ENCODE results near the gene SAFB2.
A peak's percentile ranks its signal among the peaks of the same experiment; 100 is the strongest.

The SAFB2 gene

DNA sequence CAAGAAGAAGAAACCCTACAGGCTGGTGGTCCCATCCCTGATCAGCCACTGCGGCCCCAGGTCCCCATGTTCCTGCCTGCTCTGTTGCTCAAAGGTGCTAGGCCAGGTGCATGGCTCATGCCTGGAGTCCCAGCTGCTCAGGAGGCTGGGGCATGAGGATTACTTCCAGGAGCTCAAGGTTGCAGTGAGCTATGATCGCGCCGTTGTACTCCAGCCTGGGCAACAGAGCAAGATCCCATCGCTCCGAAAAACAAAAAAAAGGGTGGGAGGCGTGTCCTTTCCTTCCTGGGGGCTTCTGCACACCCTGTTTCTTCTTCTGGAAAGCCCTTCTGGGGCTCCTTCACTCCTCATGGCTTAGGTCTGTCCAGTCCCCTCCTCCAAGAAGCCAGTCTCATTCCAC is 42.9 kb downstream of the SAFB2 start:
- DNase-seq (ENCODE audit: low read depth, low spot score) = no peak

DNA sequence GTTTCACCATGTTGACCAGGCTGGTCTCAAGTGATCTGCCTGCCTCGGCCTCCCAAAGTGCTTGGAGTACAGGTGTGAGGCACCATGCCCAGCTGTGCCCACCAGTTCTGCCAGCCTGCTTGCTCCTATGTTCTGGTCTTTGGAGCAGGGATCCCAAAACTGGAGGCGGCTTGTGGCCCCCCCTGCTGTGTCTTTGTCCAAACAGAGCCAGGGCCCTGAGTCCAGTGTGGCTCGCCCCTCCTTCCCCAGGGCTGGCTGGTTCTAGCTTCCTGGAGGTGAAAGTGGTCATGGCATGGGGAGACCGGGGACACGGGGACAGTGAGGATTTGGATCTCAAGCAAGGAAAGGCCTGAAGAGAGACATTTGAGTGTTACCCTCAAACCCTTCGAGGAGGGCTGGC is 43.3 kb downstream of the SAFB2 start:
- no peak for DNase-seq (ENCODE audit: low read depth, low spot score)

DNA sequence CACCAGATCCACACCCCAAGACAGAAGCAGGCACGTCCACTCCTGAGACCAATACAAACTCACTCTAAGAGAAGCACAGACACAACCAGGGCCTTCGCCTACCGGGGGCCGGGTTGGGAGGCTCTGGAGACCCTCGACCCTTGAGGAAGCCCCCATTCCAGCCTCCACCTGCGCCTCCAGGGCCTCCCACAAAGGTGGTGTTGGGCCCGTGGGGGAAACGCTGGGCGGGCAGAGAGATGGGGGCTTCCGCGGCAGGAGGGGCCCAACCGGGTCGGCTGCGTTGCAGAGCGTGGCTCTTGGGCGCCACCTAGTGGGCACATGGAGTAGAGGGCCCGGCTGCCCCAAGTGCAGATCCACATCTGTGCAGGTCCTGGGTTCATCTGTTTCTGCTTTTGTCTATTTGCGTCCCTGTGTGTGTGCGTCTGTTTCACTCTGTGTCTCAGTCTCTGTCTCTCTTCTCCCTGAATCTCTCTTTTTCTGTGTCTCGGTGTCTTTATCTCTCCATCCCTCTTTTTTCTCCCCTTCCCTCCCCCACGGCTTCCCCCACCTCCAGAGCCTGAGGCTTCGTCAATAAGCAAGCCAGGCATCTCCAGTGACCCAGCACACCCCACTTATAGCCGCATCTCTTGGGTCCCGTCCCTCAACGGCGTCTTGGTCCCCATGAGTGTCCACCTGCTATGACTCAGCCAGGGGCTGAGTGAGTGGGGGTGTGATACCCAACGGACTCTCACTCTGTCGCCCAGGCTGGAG is 44.3 kb downstream of the SAFB2 start:
- peak; percentile 77 for DNase-seq (ENCODE audit: low read depth, low spot score)

DNA sequence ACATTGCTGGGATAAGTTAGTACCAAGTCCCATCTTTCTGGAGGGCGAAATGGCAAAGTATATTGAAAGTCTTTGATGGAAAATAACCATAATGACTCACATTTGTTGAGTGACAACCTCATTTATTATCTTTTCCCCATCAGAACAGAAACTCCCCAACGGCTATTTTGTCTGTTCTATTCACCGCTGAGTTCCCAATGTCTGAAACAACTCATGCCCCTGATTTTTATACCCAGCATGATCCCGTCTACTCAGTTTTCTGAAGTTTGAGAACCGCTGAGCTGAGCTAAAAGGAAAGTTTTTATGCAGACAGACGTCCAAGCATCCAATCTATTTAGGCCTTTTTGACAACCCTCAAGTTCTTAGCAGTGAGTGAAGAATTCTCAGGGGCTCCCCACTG is 47.0 kb downstream of the SAFB2 start:
- DNase-seq (ENCODE audit: low read depth, low spot score) = no peak

DNA sequence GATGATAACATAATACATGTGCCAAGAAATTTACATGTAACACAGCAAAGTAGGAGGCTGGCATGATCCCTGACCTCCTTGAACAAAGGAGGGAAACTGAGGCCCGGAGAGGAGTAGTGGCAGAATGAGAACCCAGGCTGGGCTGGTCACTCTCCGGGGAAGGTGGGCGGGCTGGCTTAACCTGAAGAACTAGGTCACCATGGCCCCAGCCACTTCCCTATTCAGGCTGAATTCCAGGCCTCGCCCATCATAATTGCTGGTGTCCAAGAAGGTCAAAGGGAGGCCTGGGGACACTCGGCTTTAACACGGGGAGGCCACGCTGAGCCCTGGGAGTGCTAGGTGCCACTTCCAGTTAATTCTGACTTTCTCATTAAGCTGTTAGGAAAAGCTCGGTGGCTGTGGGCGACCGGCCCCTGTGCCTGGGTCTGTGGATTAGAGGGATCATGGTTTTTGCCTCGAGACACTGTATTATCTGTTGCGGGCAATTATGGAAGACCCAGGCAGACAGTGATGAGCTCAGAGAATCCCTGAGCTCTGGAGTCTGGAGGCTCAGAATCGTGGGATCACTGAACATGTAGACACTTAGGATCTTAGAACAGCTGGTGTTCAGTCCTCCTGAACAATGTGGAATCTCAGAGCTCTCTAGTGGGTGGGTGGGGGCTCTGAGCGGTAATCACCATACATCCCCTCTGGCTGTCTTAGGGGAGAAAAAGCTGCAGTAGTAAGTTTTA is 49.9 kb downstream of the SAFB2 start:
- DNase-seq (ENCODE audit: low read depth, low spot score) = no peak

DNA sequence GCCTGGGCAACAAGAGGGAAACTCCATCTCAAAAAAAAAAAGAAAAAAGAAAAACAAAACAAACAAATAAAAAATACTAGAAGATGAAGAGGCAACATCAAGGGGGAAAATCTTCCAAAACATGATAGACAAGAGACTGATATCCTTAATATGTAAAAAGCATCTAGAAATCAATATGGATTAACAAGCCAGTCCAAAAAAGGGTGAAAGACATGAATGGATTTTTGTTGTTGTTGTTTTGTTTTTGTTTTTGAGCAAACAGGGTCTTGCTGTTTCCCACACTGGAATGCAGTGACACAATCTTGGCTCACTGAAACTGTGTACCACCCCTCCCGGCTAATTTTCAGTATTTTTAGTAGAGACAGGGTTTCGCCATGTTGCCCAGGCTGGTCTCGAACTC is 50.8 kb downstream of the SAFB2 start:
- no peak for DNase-seq (ENCODE audit: low read depth, low spot score)

DNA sequence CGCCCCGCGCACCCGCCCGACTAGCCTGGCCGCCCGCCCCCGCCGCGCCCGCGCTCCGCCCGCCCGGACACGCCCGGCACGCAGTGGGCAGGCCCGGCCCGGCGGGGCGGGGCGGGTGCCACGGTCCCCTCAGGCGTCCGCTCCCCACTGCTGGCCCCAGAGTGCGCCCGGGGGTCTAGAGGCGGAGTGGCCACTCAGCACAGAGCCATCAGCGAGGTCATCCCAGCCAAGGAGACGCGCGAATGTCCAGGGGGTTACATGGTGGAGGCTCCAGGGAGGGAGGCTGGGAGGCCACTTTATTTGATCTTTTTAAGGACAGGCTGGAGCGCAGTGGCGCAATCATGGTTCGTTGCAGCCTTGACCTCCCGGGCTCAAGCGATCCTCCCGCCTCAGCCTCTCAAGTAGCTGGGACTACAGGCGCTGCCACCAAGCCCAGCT is 54.6 kb downstream of the SAFB2 start:
- DNase-seq (ENCODE audit: low read depth, low spot score) = no peak

DNA sequence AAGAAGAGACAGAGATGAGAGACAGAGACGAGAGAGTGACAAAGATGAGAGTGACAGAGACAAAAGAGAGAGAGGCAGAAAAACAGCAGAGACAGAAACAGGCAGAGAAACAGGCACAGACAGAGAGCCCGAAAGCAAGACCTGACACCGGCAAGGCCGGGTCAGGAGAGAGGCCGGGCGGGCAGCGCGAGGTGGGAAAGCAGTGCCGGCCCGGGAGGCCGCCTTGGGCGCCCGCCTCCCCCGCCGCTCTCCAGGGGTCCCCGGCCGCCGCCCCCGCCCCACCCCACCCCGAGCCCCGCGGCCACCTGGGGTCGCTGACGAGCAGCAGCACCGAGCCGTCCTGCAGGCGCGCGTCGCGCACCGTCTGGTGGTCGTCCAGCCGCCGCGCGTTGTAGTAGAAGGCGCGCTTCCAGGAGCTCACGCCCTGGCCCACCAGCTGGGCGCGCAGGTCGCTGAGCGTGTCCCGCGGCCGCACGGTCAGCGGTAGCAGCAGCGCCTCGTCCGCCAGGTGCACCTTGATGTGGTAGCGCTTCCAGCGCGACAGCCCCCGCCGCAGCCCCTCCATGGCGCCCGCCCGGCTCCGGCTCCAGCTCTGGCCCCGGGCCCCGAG is 55.1 kb downstream of the SAFB2 start, which contains the start of gene TINCR:
TSS of gene TINCR (minus strand) at position 594 of the 610 bp plus-strand sequence.
- peak; percentile 40 for DNase-seq (ENCODE audit: low read depth, low spot score)

DNA sequence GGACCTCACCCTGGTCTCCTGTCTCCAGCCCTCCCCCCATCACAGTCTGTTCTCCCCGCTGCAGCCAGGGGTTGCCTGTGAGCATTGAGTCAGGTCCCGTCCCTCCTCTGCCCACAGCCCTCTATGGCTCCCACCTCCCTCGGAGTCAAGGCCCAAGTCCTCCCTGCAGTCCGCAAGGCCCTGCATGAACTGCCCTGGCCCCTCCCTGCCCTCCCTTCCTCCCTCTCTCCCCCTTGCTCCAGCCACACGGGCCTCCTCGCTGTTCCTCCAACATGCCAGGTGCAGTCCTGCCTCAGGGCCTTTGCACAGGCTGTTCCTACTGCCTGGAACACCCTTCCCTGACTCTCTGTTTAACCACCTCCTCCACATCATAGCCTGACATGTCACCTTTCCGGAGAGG is 57.6 kb downstream of the SAFB2 start:
- DNase-seq (ENCODE audit: low read depth, low spot score) = no peak

DNA sequence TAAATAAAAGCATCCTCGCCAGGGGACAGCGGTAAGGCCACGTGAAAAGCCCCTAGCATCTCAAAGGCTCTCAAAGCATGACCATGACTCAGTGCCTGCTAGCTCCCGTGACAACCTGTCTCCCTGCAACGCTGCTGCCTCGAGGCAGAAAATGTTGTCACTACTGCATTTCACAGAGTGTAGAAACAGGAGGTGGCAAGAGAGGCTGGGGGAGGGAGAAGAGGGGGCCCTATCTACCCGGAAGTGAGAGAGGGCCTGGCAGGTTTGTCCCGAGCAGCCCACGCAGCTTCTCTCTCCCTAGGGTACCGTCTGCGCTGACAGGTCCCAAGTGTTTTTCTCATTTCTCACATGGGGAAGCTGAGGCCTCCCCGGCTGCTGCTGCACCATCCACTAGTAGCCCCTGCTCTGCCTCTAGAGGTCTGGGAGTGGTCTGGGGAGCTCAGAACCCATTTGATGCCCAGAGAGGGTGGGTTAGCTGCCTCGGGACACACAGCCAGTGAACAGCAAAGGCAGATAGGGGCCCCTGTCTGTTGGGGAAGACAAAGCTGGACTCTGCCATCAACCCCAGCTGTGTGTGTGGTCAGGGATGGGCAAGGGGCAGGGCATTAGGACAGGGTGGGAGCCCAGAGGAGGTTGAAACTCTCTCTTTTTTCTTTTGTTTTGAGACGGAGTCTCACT is 58.5 kb downstream of the SAFB2 start:
- DNase-seq (ENCODE audit: low read depth, low spot score) = peak; percentile 42

DNA sequence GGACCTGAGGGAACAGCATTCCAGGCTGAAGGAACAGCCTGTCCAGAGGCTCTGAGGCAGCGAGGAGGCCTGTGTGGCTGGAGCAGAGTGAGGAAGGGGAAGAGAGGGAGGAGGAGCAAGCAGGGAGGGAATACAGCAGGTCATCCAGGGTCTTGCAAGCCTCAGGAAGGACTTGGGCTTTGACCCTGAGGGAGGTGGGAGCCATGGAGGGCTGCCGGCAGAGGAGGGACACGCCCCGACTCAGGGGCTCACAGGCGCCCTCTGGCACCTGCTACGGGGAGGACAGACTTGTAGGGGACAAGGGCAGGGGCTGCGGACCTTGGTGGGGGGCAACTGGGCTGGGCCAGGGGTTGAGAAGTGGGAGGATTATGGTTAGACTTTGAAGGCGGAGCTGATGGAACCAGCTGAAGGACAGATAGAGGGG is 59.6 kb downstream of the SAFB2 start:
- no peak for DNase-seq (ENCODE audit: low read depth, low spot score)

DNA sequence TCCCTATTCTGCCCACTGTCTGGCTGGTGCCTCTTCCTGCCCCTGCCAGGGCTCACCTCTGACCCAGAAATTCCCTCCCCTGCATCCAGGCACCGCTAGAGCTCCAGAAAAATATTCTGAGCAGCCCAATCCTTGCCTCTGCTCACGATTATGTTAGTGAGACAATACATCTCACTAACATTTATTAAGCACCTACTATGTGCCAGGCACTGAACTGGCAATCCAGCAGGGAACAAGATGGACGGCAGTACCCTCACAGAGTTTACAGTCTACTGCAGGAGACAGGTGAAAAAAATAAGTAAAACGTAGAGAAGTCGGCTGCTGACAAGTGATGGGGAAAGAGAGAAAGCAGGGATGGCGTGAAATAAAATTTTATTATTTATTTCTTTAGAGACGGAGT is 60.3 kb downstream of the SAFB2 start:
- no peak for DNase-seq (ENCODE audit: low read depth, low spot score)

DNA sequence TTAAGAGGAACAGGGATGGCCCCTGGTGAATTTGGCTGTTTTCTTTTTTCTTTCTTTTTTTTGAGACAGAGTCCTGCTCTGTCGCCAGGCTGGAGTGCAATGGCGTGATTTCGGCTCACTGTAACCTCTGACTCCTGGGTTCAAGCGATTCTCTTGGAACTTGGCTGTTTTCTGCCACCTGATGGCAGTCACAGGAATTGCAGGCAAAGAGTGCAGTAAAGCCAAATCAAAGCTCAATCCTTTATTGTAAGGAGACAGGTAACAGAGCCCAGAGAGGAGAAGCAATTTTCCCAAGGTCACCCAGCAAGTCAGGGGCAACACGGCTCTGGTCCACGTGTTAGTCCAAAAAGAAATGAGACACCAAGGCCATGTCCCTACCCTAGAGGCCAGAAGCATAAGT is 61.0 kb downstream of the SAFB2 start:
- DNase-seq (ENCODE audit: low read depth, low spot score) = no peak

DNA sequence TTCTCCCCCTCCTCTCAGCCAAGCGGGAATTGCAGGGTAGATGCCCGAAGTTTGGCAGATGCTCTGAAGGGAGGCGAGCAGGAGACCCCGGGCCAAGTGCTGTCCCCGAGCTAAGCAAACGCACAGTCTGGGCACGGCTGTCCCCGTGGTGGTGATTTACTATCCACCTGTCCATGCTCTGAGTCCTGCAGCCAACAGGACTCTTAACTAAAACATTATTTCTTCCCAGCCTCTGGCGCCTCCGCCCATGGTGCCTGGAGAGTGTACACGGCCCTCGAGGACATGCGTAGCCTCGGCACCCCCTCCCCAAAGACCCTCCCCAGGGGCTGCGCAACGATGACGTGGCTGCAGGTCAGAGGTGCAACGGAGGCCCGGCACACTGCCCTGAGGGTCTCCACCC is 62.4 kb downstream of the SAFB2 start:
- no peak for DNase-seq (ENCODE audit: low read depth, low spot score)

DNA sequence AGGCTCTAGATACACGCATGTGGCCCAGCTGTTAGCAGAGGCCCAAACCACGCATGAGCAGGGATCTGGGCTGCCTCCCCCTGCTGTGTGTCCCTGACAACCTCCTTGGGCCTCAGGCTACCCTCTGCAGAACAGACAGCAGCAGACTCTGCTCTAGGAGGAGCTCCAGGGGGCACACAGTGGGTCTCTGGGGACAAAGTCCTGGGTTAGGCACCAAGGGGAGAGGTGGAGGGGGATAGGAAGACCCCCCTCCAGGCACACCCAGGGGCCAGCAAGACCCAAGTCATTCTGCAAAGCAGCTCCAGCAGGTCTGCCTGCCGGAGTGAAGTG is 62.8 kb downstream of the SAFB2 start:
- DNase-seq (ENCODE audit: low read depth, low spot score) = no peak

DNA sequence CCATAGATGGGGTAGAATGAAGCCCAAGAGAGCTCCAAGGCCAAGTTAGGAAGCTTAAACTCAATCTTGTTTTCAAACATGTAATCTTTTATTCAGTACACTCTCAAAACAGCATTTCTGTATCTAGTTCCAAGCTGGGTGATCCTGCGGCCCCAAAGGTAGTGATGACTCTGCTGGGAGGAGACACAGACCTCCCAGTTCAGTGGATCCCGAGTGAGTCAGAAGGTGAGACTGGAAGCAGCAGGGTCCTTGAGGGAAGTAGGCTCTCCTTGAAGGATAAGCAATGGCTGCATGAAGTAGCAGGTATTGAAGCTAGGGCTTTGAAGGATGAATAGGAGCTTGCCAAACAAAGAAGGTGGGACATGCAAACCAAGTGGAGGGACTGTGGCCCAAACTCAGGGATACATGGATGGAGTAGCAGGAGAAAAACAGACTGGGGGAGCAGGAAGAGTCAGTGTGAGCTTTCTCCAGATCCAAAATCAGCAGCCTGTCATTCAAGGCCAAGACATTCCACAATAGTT is 64.4 kb downstream of the SAFB2 start:
- DNase-seq (ENCODE audit: low read depth, low spot score) = no peak

DNA sequence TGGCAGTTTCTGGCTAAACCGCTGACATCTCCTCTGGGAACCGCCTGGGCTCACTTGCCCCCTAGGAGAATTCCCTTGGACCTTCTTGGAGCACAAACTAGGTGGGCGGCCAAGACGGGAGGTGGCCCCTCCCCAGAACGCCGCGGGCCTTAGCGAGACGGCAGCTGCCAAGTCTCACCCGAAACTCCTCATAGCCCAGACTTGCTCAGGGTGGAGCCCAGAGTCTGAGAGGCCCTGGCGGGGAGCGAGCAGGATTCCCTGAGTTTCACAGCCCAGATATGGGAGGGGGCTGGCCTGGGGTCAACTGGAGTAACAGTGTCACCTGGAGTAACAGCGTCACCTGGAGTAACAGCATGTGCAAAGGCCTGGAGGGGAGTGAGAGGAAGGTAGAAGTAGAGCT is 64.9 kb downstream of the SAFB2 start:
- no peak for DNase-seq (ENCODE audit: low read depth, low spot score)

DNA sequence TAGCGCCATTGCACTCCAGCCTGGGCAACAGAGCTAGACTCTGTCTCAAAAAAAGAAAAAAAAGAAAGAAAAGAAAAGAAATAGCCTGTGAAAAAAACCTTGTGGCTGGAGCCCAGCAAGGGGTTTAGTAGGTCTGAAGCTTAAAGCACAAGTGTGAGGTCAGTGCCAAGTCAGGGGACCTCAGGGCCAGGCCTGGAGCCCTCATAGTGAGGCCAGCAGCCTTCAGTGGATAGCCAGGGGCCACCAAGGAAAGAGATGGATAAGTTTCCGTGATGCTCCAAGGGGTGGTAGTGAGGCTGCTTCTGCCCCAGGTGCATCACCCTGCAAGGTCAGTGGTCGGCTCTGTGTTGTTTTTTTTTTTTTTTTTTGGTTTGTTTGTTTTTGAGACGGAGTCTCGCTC is 67.7 kb downstream of the SAFB2 start:
- no peak for DNase-seq (ENCODE audit: low read depth, low spot score)

DNA sequence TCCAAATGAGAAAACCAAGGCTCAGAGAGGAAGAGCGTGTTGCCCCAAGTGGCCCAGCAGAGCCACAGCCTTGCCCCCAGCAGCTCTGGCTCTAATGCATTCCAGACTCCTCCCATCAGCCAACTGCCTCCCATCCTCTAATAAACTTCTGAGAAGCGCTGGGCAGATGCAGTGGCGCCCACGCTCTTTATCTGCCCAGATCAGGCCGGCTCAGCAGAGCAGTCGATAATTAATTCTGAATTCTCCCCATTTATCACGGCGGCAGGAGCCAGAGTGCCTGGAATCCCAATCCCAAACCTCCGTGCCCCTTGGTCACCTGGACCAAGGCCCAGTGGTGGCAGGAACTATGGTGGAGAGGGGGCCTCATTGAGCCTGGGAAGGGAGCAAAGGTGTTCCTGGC is 68.7 kb downstream of the SAFB2 start:
- no peak for DNase-seq (ENCODE audit: low read depth, low spot score)

DNA sequence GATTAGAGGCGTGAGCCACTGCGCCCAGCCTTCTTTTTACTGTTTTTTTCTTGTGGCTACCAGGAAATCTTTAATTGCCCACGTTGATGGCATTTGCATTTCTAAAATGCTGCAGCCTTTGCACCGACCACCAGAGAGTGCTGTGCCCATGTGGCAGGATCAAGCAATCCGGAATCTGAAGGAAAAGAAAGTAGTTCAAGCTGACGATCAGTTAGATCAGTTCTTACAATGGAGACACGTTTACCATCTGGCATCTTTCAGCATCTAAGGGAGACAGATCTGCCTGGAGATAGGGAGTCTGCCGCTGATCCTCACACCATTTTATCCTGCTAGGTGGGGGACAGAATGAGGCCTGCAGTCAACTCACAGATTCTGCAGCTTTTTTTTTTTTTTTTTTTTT is 74.7 kb downstream of the SAFB2 start:
- peak; percentile 39 for DNase-seq (ENCODE audit: low read depth, low spot score)

DNA sequence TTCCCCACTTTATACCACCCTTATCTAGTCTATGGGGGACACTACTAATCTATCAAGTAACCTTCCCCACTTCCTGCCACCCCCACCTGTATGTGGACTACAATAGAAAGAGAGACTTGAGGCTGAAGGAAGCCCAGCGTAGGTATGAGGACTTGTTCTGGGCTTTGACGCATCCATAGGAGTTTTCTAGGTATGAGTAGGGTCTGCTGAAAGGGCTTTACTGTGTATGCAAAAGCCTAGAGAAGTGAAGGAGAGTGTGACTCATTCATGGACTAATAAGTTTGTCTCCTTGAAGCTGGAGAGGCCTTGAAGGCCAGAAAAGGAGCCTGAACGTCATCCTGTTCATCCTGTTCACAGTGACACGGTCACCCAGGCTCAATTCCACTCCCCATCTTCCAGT is 76.6 kb downstream of the SAFB2 start:
- no peak for DNase-seq (ENCODE audit: low read depth, low spot score)

DNA sequence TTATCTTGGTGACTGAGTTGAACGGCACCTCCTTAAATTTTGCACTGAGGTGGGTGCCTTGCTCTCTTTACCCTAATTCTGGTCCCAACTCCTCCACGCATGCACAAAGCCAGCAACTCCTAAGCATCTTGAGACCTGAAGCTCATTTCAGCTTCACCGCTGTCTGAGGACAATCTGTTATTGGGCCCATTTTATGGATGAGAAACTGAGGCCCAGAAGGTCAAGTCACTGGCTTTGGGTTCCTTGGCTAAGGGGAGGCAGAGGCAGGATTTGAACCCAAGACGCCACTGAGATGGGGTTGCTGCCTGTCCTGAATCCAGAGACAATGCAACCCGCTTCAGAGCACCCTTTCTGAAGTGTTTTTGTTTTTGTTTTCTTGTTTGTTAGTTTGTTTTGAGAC is 77.5 kb downstream of the SAFB2 start:
- DNase-seq (ENCODE audit: low read depth, low spot score) = no peak

Measured in astrocyte of the hippocampus (primary cell).